NT2/D1 (cell line): Measurements from ENCODE around the gene FBXL22.

Experiments used
- YY1 ChIP-seq: IDR thresholded peaks from 2 replicates; pipeline ENCODE4 v1.6.1; 2011; ENCODE audit not compliant: insufficient read length, insufficient read depth
- ZNF274 ChIP-seq: IDR thresholded peaks from 2 replicates; pipeline ENCODE4 v1.6.1; 2011; ENCODE audit warnings: mild to moderate bottlenecking, low read depth, low read length

DNA sequence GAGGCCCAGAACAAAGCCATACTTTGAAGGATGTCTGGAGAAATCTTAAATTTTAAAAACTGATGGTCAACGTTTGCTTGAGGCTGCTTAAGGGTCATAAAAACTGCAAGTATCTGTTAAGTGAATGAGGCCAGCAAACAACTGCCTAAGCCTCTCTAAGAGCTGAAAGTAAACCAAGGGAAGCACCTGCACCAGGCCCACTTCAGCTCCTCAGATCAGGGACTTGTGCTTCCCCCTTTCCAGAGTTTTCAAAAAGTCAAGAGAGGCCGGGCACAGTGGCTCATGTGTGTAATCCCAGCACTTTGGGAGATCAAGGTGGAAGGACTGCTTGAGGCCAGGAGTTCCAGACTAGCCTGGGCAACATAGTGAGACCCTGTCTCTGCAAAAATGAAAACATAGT lies 9.1 kb downstream of the FBXL22 start:
- TF ChIP-seq YY1 (no peak), ZNF274 (no peak)
